NCI-H2196 treated with DMSO at 0.1 percent for 48 hours (cell line): Measurements from ENCODE around the gene ITIH4.

ENCODE experiments used
- DNase-seq: peaks from one replicate; lab custom pipeline; 2025; ENCODE audit not compliant: unreplicated experiment; lab: John Stamatoyannopoulos, UW

The ITIH4 gene

GRCh38 chr3:52834871-52835501 is 4.5 kb upstream of the ITIH4 start, which contains the start of gene MUSTN1:
TSS of gene MUSTN1 (minus strand) at chr3:52835019. CDS start at chr3:52834948, 71 bp downstream.
- DNase-seq: no peak

- DNase-seq: no peak
Observed at GRCh38 chr3:52833202-52833601, 2.7 kb upstream of the ITIH4 start.

GRCh38 chr3:52831500-52832301 is 1.2 kb upstream of the ITIH4 start:
- no peak for DNase-seq

- no peak for DNase-seq
Observed at GRCh38 chr3:52829906-52830463, 487 bp downstream of the ITIH4 start.

- no peak for DNase-seq
Observed at GRCh38 chr3:52829482-52829881, 990 bp downstream of the ITIH4 start.

- DNase-seq: no peak
Observed at GRCh38 chr3:52827866-52828376, 2.6 kb downstream of the ITIH4 start.

- no peak for DNase-seq
Observed at GRCh38 chr3:52827441-52827840, 3.0 kb downstream of the ITIH4 start.

GRCh38 chr3:52824037-52824436 is 6.4 kb downstream of the ITIH4 start:
- DNase-seq: no peak

- no peak for DNase-seq
Observed at GRCh38 chr3:52822363-52822762, 8.1 kb downstream of the ITIH4 start.

GRCh38 chr3:52820736-52821135 is 9.7 kb downstream of the ITIH4 start:
- no peak for DNase-seq

GRCh38 chr3:52819936-52820335 is 10.5 kb downstream of the ITIH4 start:
- DNase-seq: no peak

GRCh38 chr3:52817860-52818259 is 12.6 kb downstream of the ITIH4 start:
- DNase-seq: no peak

- DNase-seq: no peak
Observed at GRCh38 chr3:52817221-52817620, 13.3 kb downstream of the ITIH4 start.

- DNase-seq: no peak
Observed at GRCh38 chr3:52816654-52817053, 13.8 kb downstream of the ITIH4 start.

- no peak for DNase-seq
Observed at GRCh38 chr3:52816199-52816598, 14.3 kb downstream of the ITIH4 start.

- DNase-seq: no peak
Observed at GRCh38 chr3:52813810-52814209, 16.7 kb downstream of the ITIH4 start.

- no peak for DNase-seq
Observed at GRCh38 chr3:52811452-52812011, 18.9 kb downstream of the ITIH4 start.

- DNase-seq: no peak
Observed at GRCh38 chr3:52810923-52811322, 19.5 kb downstream of the ITIH4 start.

- DNase-seq: no peak
Observed at GRCh38 chr3:52809662-52810377, 20.7 kb downstream of the ITIH4 start.

- DNase-seq: no peak
Observed at GRCh38 chr3:52809149-52809548, 21.3 kb downstream of the ITIH4 start.
